ENCODE measurements around the gene DPP6. TPM values are rescaled to one million over a fixed set of nuclear protein-coding genes. Genes with fewer than 3 reads are reported as not detected.

The DPP6 gene
- total RNA-seq, 1 donor from 2014 or later, result not detected

- TF ChIP-seq CTCF (IDR thresholded peaks at IDR 0.05), result no peak
- CTCF ChIA-PET, result no interaction called here
- H3K27me3 Mint-ChIP-seq, result no peaks in the 10 kb centered on the region
- H3K4me3 Mint-ChIP-seq, result no peak overlapping the region
- H3K9me3 Mint-ChIP-seq, result peaks cover 38% of the 10 kb centered on the region
- no peak overlapping the region for H3K27ac Mint-ChIP-seq
- POLR2A ChIA-PET, result no interaction called here
- H3K4me1 Mint-ChIP-seq, result no peaks in the 10 kb centered on the region
- no peaks in the 10 kb centered on the region for H3K36me3 Mint-ChIP-seq (ENCODE audit: low read depth)
- DNase-seq, result no peak
- no peak for ATAC-seq (ENCODE audit: low read depth)
- intact Hi-C loops (cut with micrococcal nuclease), result no loop called here
These were observed 411.6 kb downstream of the DPP6 start for GRCh38 chr7:154463794-154464193.

GRCh38 chr7:154469652-154470051 is 417.5 kb downstream of the DPP6 start:
- Mint-ChIP-seq H3K36me3 (ENCODE audit: low read depth) (no peaks in the 10 kb centered on the region), H3K9me3 (peaks cover 19% of the 10 kb centered on the region), H3K4me3 (no peak overlapping the region), H3K4me1 (no peaks in the 10 kb centered on the region), H3K27me3 (no peaks in the 10 kb centered on the region), H3K27ac (no peak overlapping the region)
- intact Hi-C loops (cut with micrococcal nuclease), result no loop called here
- DNase-seq (no peak), ATAC-seq (ENCODE audit: low read depth) (no peak)
- POLR2A ChIA-PET, result no interaction called here
- CTCF ChIA-PET, result no interaction called here
- TF ChIP-seq CTCF (IDR thresholded peaks at IDR 0.05), result no peak

- Mint-ChIP-seq H3K9me3 (peaks cover 11% of the 10 kb centered on the region), H3K36me3 (ENCODE audit: low read depth) (no peaks in the 10 kb centered on the region), H3K4me1 (no peaks in the 10 kb centered on the region), H3K27ac (no peak overlapping the region), H3K27me3 (no peaks in the 10 kb centered on the region), H3K4me3 (no peak overlapping the region)
- POLR2A ChIA-PET, result no interaction called here
- CTCF ChIA-PET, result no interaction called here
- intact Hi-C loops (cut with micrococcal nuclease), result no loop called here
- no peak for ATAC-seq (ENCODE audit: low read depth)
- DNase-seq, result no peak
- no peak for TF ChIP-seq CTCF (IDR thresholded peaks at IDR 0.05)
These were observed 420.1 kb downstream of the DPP6 start for GRCh38 chr7:154472343-154472742.

- H3K4me3 Mint-ChIP-seq, result no peak overlapping the region
- ChIA-PET POLR2A (no interaction called here), CTCF (no interaction called here)
- intact Hi-C loops (cut with micrococcal nuclease), result no loop called here
- ATAC-seq (ENCODE audit: low read depth), result no peak
- H3K4me1 Mint-ChIP-seq, result no peaks in the 10 kb centered on the region
- no peaks in the 10 kb centered on the region for H3K36me3 Mint-ChIP-seq (ENCODE audit: low read depth)
- peaks cover 4% of the 10 kb centered on the region for H3K9me3 Mint-ChIP-seq
- DNase-seq, result no peak
- H3K27me3 Mint-ChIP-seq, result no peaks in the 10 kb centered on the region
- TF ChIP-seq CTCF (IDR thresholded peaks at IDR 0.05), result no peak
- no peak overlapping the region for H3K27ac Mint-ChIP-seq
These were observed 421.2 kb downstream of the DPP6 start for GRCh38 chr7:154473360-154473759.

- ChIA-PET POLR2A (no interaction called here), CTCF (no interaction called here)
- no peak for TF ChIP-seq CTCF (IDR thresholded peaks at IDR 0.05)
- H3K27ac Mint-ChIP-seq, result no peak overlapping the region
- no peaks in the 10 kb centered on the region for H3K36me3 Mint-ChIP-seq (ENCODE audit: low read depth)
- no peak for ATAC-seq (ENCODE audit: low read depth)
- intact Hi-C loops (cut with micrococcal nuclease), result no loop called here
- no peaks in the 10 kb centered on the region for H3K27me3 Mint-ChIP-seq
- H3K4me3 Mint-ChIP-seq, result no peak overlapping the region
- DNase-seq, result no peak
- no peaks in the 10 kb centered on the region for H3K4me1 Mint-ChIP-seq
- peaks cover 3% of the 10 kb centered on the region for H3K9me3 Mint-ChIP-seq
These were observed 422.8 kb downstream of the DPP6 start for GRCh38 chr7:154474903-154475520.

Data from activated B cell treated with CpG ODN at 0.5 μM for 24 hours (primary cell).